ENCODE measurements around the gene EGFL7.

DNA sequence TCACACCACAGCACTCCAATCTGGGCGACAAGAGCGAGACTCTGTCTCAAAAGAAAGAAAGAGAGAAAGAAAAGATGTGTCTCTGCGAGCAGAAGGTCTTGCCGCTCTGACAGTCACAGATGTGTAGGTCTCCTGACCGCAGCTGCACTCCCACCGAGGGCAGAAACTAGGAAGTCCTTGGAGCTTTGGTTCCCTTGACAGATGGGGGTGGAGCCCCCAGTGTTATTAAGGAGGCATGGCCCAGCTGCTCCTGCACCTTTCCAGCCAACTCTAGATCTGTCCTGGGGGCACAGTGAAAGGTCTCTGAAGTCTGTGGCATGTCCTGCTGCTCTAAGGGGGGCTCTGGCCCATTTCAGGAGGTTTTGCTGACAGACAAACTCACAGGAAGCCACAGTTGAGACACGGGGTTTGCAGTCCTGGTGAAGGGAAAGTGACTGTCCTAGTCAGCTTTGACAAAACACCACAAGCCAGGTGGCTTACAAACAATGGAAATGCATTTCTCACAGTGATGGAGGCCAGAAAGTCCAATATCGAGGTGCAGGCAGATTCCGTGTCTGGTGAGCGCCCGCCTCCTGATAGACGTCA lies 40.7 kb downstream of the EGFL7 start:
- TF ChIP-seq, protein P1, sequence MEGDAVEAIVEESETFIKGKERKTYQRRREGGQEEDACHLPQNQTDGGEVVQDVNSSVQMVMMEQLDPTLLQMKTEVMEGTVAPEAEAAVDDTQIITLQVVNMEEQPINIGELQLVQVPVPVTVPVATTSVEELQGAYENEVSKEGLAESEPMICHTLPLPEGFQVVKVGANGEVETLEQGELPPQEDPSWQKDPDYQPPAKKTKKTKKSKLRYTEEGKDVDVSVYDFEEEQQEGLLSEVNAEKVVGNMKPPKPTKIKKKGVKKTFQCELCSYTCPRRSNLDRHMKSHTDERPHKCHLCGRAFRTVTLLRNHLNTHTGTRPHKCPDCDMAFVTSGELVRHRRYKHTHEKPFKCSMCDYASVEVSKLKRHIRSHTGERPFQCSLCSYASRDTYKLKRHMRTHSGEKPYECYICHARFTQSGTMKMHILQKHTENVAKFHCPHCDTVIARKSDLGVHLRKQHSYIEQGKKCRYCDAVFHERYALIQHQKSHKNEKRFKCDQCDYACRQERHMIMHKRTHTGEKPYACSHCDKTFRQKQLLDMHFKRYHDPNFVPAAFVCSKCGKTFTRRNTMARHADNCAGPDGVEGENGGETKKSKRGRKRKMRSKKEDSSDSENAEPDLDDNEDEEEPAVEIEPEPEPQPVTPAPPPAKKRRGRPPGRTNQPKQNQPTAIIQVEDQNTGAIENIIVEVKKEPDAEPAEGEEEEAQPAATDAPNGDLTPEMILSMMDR (IDR thresholded peaks at IDR 0.05) = no peak
- no peak for TF ChIP-seq EZH2 (IDR thresholded peaks at IDR 0.05)
